CD8-positive, alpha-beta memory T cell (primary cell): ENCODE data around the gene CCNK. TPM values are rescaled to one million over a fixed set of nuclear protein-coding genes. Genes with fewer than 3 reads are reported as not detected.
A peak's percentile ranks its signal among the peaks of the same experiment; 100 is the strongest.

ENCODE experiments used
- CTCF ChIA-PET: fragments of 350-600 bp; sonication (Branson Sonifier 250); formaldehyde crosslinking; loops from one replicate; lab custom pipeline; 2021; ENCODE audit warnings: antibody characterized with exemption; lab: Charles Lee
- POLR2A ChIA-PET: fragments of 350-600 bp; sonication (Branson Sonifier 250); formaldehyde crosslinking; loops from one replicate; lab custom pipeline; 2021; ENCODE audit warnings: antibody characterized with exemption; lab: Charles Lee
- DNase-seq, 5 donors: peaks; one replicate each; pipeline versions ENCODE4 v3.0.0 to v3.0.0-alpha.2; 2020 to 2022; ENCODE audit warnings: mixed read lengths in 1 of 5
- H3K27ac ChIP-seq: one replicate; pipeline ENCODE4 v1.7.0; 2013; ENCODE audit warnings: low read depth, mild to moderate bottlenecking, low read length, moderate library complexity
- H3K27me3 ChIP-seq: 2 replicates; pipeline ENCODE4 v1.7.0; 2013; ENCODE audit warnings: low read length, mild to moderate bottlenecking; ENCODE audit not compliant: insufficient read depth, poor library complexity, severe bottlenecking
- H3K36me3 ChIP-seq: 2 replicates; pipeline ENCODE4 v1.7.0; 2013; ENCODE audit warnings: mild to moderate bottlenecking, low read length, moderate library complexity; ENCODE audit not compliant: insufficient read depth
- H3K4me1 ChIP-seq: 2 replicates; pipeline ENCODE4 v1.7.0; 2013; ENCODE audit warnings: mild to moderate bottlenecking, low read length, moderate library complexity; ENCODE audit not compliant: insufficient read depth
- H3K4me3 ChIP-seq: 2 replicates; pipeline ENCODE4 v1.7.0; 2013; ENCODE audit warnings: mild to moderate bottlenecking, low read length
- H3K9me3 ChIP-seq: 2 replicates; pipeline ENCODE4 v1.7.0; 2013; ENCODE audit warnings: mild to moderate bottlenecking, low read length
- H3K27ac Mint-ChIP-seq, 8 donors: one replicate each; pipeline ENCODE4 v1.8.0; 2020 to 2021; ENCODE audit warnings: mixed read lengths in 8 of 8, mild to moderate bottlenecking in 6 of 8, inconsistent platforms in 3 of 8, moderate library complexity in 3 of 8
- H3K27me3 Mint-ChIP-seq, 2 donors: one replicate each; pipeline ENCODE4 v1.8.0; 2020 to 2021; ENCODE audit warnings: mixed read lengths in 2 of 2, mild to moderate bottlenecking in 1 of 2, moderate library complexity in 1 of 2
- H3K36me3 Mint-ChIP-seq, 3 donors: one replicate each; pipeline ENCODE4 v1.8.0; 2020 to 2021; ENCODE audit warnings: mixed read lengths in 3 of 3, inconsistent platforms in 1 of 3, mild to moderate bottlenecking in 1 of 3
- H3K4me1 Mint-ChIP-seq, 3 donors: one replicate each; pipeline ENCODE4 v1.8.0; 2020 to 2021; ENCODE audit warnings: mixed read lengths in 3 of 3, inconsistent platforms in 1 of 3, mild to moderate bottlenecking in 1 of 3
- H3K4me3 Mint-ChIP-seq, 7 donors: one replicate each; pipeline ENCODE4 v1.8.0; 2020 to 2021; ENCODE audit warnings: mixed read lengths in 7 of 7, mild to moderate bottlenecking in 6 of 7, moderate library complexity in 4 of 7, inconsistent platforms in 2 of 7
- H3K9me3 Mint-ChIP-seq, 5 donors: one replicate each; pipeline ENCODE4 v1.8.0; 2020 to 2022; ENCODE audit warnings: mixed read lengths in 5 of 5, mild to moderate bottlenecking in 3 of 5, moderate library complexity in 2 of 5, inconsistent platforms in 1 of 5
- polyA plus RNA-seq: library from polyadenylated mRNA; unstranded; fragments of 300-500 nt; fragmentation: Illumina TruSeq; gene quantifications from one replicate; pipeline ENCODE4 v1.2.3, GENCODE V29; 2021
- total RNA-seq, 2 experiments: library from RNA; stranded (reverse); gene quantifications; one replicate each; pipeline ENCODE4 v1.2.3, GENCODE V29; 2021

CCNK gene
- total and polyA plus RNA-seq, 3 experiments from 2014 or later, result 16.4 to 115 (median 110) TPM

- no peak for DNase-seq
- H3K36me3 Mint-ChIP-seq, result no peaks in the 10 kb centered on the region
- Histone ChIP-seq H3K4me1 (no peaks in the 10 kb centered on the region), H3K27me3 (no peaks in the 10 kb centered on the region), H3K4me3 (no peak overlapping the region), H3K9me3 (no peaks in the 10 kb centered on the region), H3K36me3 (no peaks in the 10 kb centered on the region), H3K27ac (no peak overlapping the region)
- peaks cover 0 to 1% of the 10 kb centered on the region in 2 donors for H3K27me3 Mint-ChIP-seq
- no peak overlapping the region for H3K4me3 Mint-ChIP-seq
- ChIA-PET POLR2A (no interaction called here), CTCF (interaction anchor here (1.2 kb wide), 1 partner anchor 32 kb away, joined by 3 read pairs; no protein-coding TSS in a partner anchor)
- peaks cover 3 to 12% (median 9%) of the 10 kb centered on the region in 3 donors for H3K4me1 Mint-ChIP-seq
- H3K9me3 Mint-ChIP-seq, result no peaks in the 10 kb centered on the region
- H3K27ac Mint-ChIP-seq, result no peak overlapping the region
Observed at GRCh38 chr14:99541677-99542470, 60.7 kb downstream of the CCNK start.

DNA sequence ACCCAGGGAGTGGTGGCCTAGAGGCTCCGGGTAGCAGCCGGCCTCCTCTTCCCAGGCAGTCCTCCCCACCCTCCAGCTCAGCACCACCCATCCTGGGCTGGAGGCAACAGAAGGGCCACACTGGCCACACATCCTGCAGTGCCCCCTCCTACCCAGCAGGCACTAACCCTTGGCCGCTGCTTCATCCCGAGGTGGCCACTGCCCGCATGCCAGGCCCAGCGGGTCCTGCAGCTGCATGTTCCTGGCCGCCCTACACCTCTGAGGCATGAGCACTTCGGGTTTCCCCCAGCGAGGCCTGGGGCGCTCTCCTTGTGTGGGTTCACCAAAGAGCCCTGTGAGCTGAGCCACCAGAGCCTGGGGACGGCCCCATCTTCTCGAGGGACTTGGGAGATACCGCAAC is 61.4 kb downstream of the CCNK start:
- H3K4me1 Mint-ChIP-seq, result peaks cover 3 to 12% (median 9%) of the 10 kb centered on the region in 3 donors
- H3K27ac ChIP-seq, result no peak overlapping the region
- no peaks in the 10 kb centered on the region for H3K9me3 ChIP-seq
- POLR2A ChIA-PET, result no interaction called here
- H3K36me3 Mint-ChIP-seq, result no peaks in the 10 kb centered on the region
- no peak overlapping the region for H3K4me3 Mint-ChIP-seq
- no peaks in the 10 kb centered on the region for H3K4me1 ChIP-seq
- no peak for DNase-seq
- CTCF ChIA-PET, result no interaction called here
- peaks cover 0 to 1% of the 10 kb centered on the region in 2 donors for H3K27me3 Mint-ChIP-seq
- no peaks in the 10 kb centered on the region for H3K36me3 ChIP-seq
- peak overlapping the region in 1 of 8 donors; percentile 41 for H3K27ac Mint-ChIP-seq
- no peaks in the 10 kb centered on the region for H3K9me3 Mint-ChIP-seq
- H3K4me3 ChIP-seq, result no peak overlapping the region
- H3K27me3 ChIP-seq, result no peaks in the 10 kb centered on the region

- H3K27ac Mint-ChIP-seq, result peak overlapping the region in 1 of 8 donors; percentile 13
- DNase-seq, result no peak
- no peaks in the 10 kb centered on the region for H3K36me3 Mint-ChIP-seq
- Histone ChIP-seq H3K27me3 (no peaks in the 10 kb centered on the region), H3K9me3 (no peaks in the 10 kb centered on the region), H3K4me3 (no peak overlapping the region), H3K36me3 (no peaks in the 10 kb centered on the region), H3K27ac (no peak overlapping the region), H3K4me1 (no peaks in the 10 kb centered on the region)
- POLR2A ChIA-PET, result no interaction called here
- no peaks in the 10 kb centered on the region for H3K27me3 Mint-ChIP-seq
- H3K4me1 Mint-ChIP-seq, result peaks cover 3 to 12% (median 9%) of the 10 kb centered on the region in 3 donors
- no peaks in the 10 kb centered on the region for H3K9me3 Mint-ChIP-seq
- CTCF ChIA-PET, result no interaction called here
- no peak overlapping the region for H3K4me3 Mint-ChIP-seq
Observed at GRCh38 chr14:99543370-99543769, 62.2 kb downstream of the CCNK start.

DNA sequence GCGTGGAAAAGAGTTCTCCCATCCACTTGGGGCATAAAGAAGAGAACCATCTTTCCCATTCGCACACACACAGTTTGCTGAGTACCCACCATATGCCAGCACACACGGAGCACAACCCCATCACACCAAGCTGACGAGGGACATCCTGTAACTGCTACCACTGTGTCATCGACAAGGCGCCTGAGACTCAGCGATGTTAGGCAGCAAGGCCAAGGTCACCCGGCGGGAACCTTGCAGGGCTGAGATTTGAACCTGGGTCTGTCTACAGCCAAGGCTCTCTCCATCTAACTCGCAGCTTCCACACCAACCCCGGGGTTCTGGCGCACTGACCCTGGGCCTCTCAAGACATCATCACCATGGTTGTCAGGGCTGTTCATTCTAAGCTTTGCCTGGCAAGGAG is 62.8 kb downstream of the CCNK start:
- Histone ChIP-seq H3K27ac (no peak overlapping the region), H3K27me3 (no peaks in the 10 kb centered on the region), H3K36me3 (no peaks in the 10 kb centered on the region), H3K9me3 (no peaks in the 10 kb centered on the region), H3K4me3 (no peak overlapping the region), H3K4me1 (no peaks in the 10 kb centered on the region)
- no peaks in the 10 kb centered on the region for H3K27me3 Mint-ChIP-seq
- POLR2A ChIA-PET, result no interaction called here
- CTCF ChIA-PET, result no interaction called here
- no peak for DNase-seq
- peaks cover 3 to 12% (median 9%) of the 10 kb centered on the region in 3 donors for H3K4me1 Mint-ChIP-seq
- no peak overlapping the region for H3K27ac Mint-ChIP-seq
- H3K36me3 Mint-ChIP-seq, result no peaks in the 10 kb centered on the region
- H3K4me3 Mint-ChIP-seq, result no peak overlapping the region
- no peaks in the 10 kb centered on the region for H3K9me3 Mint-ChIP-seq

DNA sequence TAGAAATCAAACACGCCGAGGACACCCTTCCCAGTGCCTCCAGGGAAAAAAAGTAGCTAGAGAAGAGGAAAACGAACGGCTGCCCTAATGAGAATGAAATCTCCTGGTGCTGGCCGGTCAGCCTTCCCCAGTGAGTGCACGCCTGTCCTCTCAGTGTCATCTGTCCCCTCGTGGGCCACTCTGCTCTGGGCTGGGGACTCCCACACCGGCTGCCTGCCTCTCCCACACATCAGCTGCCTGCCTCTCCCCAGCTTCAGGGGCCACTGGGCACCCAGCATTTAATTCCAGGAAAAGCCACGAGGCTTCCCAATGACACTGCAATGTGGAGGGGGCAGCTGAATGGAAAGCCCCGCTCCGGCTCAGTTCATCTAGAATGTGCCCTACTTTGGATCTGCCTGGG is 63.8 kb downstream of the CCNK start:
- H3K9me3 Mint-ChIP-seq, result no peaks in the 10 kb centered on the region
- DNase-seq, result no peak
- Histone ChIP-seq H3K9me3 (no peaks in the 10 kb centered on the region), H3K4me1 (no peaks in the 10 kb centered on the region), H3K36me3 (no peaks in the 10 kb centered on the region), H3K4me3 (no peak overlapping the region), H3K27me3 (no peaks in the 10 kb centered on the region), H3K27ac (no peak overlapping the region)
- no peaks in the 10 kb centered on the region for H3K36me3 Mint-ChIP-seq
- H3K4me3 Mint-ChIP-seq, result no peak overlapping the region
- H3K27ac Mint-ChIP-seq, result no peak overlapping the region
- no peaks in the 10 kb centered on the region for H3K27me3 Mint-ChIP-seq
- ChIA-PET CTCF (interaction anchor here (0.6 kb wide), 1 partner anchor 26 kb away, joined by 3 read pairs; no protein-coding TSS in a partner anchor), POLR2A (no interaction called here)
- peaks cover 3 to 12% (median 9%) of the 10 kb centered on the region in 3 donors for H3K4me1 Mint-ChIP-seq

GRCh38 chr14:99545586-99545985 is 64.4 kb downstream of the CCNK start:
- Histone ChIP-seq H3K4me1 (no peaks in the 10 kb centered on the region), H3K27ac (no peak overlapping the region), H3K36me3 (no peaks in the 10 kb centered on the region), H3K9me3 (no peaks in the 10 kb centered on the region), H3K27me3 (no peaks in the 10 kb centered on the region), H3K4me3 (no peak overlapping the region)
- POLR2A ChIA-PET, result no interaction called here
- H3K27ac Mint-ChIP-seq, result no peak overlapping the region
- H3K4me1 Mint-ChIP-seq, result peaks cover 3 to 16% (median 9%) of the 10 kb centered on the region in 3 donors
- CTCF ChIA-PET, result interaction anchor here (0.6 kb wide), 1 partner anchor 27 kb away, joined by 3 read pairs; no protein-coding TSS in a partner anchor
- no peak overlapping the region for H3K4me3 Mint-ChIP-seq
- no peak for DNase-seq
- no peaks in the 10 kb centered on the region for H3K36me3 Mint-ChIP-seq
- H3K27me3 Mint-ChIP-seq, result no peaks in the 10 kb centered on the region
- H3K9me3 Mint-ChIP-seq, result no peaks in the 10 kb centered on the region

DNA sequence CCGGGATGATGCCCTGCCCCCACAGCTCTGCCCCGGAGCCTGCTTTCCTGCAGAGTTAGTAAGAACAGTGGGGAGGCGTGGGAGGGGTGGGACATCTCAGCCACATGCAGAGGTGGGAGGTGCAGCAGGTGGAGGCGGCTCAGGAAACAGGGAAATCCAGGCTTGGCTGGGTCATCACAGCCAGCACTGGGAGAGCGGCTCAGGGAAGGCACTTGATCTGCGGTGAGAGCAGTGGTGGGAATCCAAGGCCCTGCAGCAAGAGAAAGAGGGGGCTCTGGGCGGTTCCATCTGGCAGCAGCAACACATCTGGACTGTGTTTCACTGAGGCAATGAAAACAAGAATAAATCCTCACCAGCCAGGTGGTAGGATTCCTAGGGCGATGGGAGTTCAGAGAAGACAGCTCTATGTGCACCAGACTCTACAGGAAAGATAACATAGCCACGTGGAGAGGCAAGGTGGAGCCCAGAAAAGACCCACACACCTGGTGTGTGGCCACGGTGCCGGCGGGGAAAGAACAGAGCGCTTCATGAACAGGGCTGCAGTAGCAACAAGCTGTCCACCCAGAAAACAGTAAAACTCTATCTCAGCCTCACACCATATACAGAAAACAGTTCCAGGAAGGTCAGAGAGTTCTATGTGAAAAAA is 65.1 kb downstream of the CCNK start:
- Mint-ChIP-seq H3K36me3 (no peaks in the 10 kb centered on the region), H3K4me3 (no peak overlapping the region), H3K27ac (no peak overlapping the region), H3K27me3 (no peaks in the 10 kb centered on the region), H3K9me3 (no peaks in the 10 kb centered on the region), H3K4me1 (peaks cover 3 to 11% (median 6%) of the 10 kb centered on the region in 3 donors)
- H3K4me3 ChIP-seq, result no peak overlapping the region
- POLR2A ChIA-PET, result no interaction called here
- CTCF ChIA-PET, result no interaction called here
- no peak overlapping the region for H3K27ac ChIP-seq
- H3K27me3 ChIP-seq, result no peaks in the 10 kb centered on the region
- DNase-seq, result no peak
- no peaks in the 10 kb centered on the region for H3K9me3 ChIP-seq
- H3K4me1 ChIP-seq, result no peaks in the 10 kb centered on the region
- no peaks in the 10 kb centered on the region for H3K36me3 ChIP-seq

- Mint-ChIP-seq H3K36me3 (no peaks in the 10 kb centered on the region), H3K27me3 (no peaks in the 10 kb centered on the region), H3K9me3 (no peaks in the 10 kb centered on the region), H3K4me1 (peaks cover 2 to 3% (median 3%) of the 10 kb centered on the region in 3 donors), H3K4me3 (no peak overlapping the region), H3K27ac (peak overlapping the region in 1 of 8 donors; percentile 39)
- Histone ChIP-seq H3K9me3 (no peaks in the 10 kb centered on the region), H3K36me3 (no peaks in the 10 kb centered on the region), H3K4me1 (no peaks in the 10 kb centered on the region), H3K27ac (no peak overlapping the region), H3K27me3 (no peaks in the 10 kb centered on the region), H3K4me3 (no peak overlapping the region)
- ChIA-PET POLR2A (no interaction called here), CTCF (no interaction called here)
- no peak for DNase-seq
Observed at GRCh38 chr14:99548255-99548654, 67.0 kb downstream of the CCNK start.
